OCI-LY1 (cell line): ENCODE measurements around the gene CA12.

Experiments used
- H2AFZ ChIP-seq: fragments of 200-600 bp; sonication (generic), shearing (Covaris generic); 2 replicates; pipeline ENCODE4 v1.6.0; 2014; ENCODE audit warnings: antibody characterized with exemption, mild to moderate bottlenecking, low read length
- H3F3A ChIP-seq: fragments of 200-600 bp; sonication (generic), shearing (Covaris generic); 2 replicates; pipeline ENCODE4 v1.6.0; 2014; ENCODE audit warnings: mild to moderate bottlenecking, antibody characterized with exemption, low read length, moderate library complexity; ENCODE audit not compliant: insufficient read depth
- H3K27ac ChIP-seq: fragments of 200-600 bp; sonication (generic); 2 replicates; pipeline ENCODE4 v1.5.1; 2014; ENCODE audit warnings: low read length, mixed run types, mild to moderate bottlenecking, low read depth; ENCODE audit not compliant: poor library complexity, severe bottlenecking
- H3K27me3 ChIP-seq: fragments of 200-600 bp; sonication (generic); 2 replicates; pipeline ENCODE4 v1.6.0; 2014; ENCODE audit warnings: antibody characterized with exemption, mild to moderate bottlenecking, low read length, moderate library complexity; ENCODE audit not compliant: insufficient read depth
- H3K36me3 ChIP-seq: fragments of 200-600 bp; sonication (generic); 2 replicates; pipeline ENCODE4 v1.6.1; 2014; ENCODE audit warnings: mild to moderate bottlenecking, antibody characterized with exemption, low read length, moderate library complexity, mixed read lengths; ENCODE audit not compliant: insufficient read depth
- H3K4me1 ChIP-seq: fragments of 200-600 bp; sonication (generic); 2 replicates; pipeline ENCODE4 v1.5.1; 2014; ENCODE audit warnings: mild to moderate bottlenecking, low read length, moderate library complexity; ENCODE audit not compliant: insufficient read depth, severe bottlenecking
- H3K4me2 ChIP-seq: fragments of 200-600 bp; sonication (generic), shearing (Covaris generic); 2 replicates; pipeline ENCODE4 v1.6.1; 2014; ENCODE audit warnings: low read length
- H3K4me3 ChIP-seq: fragments of 200-600 bp; sonication (generic); 2 replicates; pipeline ENCODE4 v1.5.1; 2014; ENCODE audit warnings: low read length, low read depth, mild to moderate bottlenecking, mixed read lengths; ENCODE audit not compliant: poor library complexity, severe bottlenecking
- H3K79me2 ChIP-seq: fragments of 200-600 bp; shearing (Covaris generic); 2 replicates; pipeline ENCODE4 v1.6.1; 2016; ENCODE audit warnings: mixed run types, low read length, mixed read lengths; ENCODE audit not compliant: insufficient read depth
- H3K9ac ChIP-seq: fragments of 200-600 bp; sonication (generic), shearing (Covaris generic); 2 replicates; pipeline ENCODE4 v1.6.1; 2014; ENCODE audit warnings: mild to moderate bottlenecking, low read length, mixed read lengths
- H3K9me2 ChIP-seq: fragments of 200-600 bp; sonication (generic), shearing (Covaris generic); 2 replicates; pipeline ENCODE4 v1.6.1; 2014; ENCODE audit warnings: low read depth, mild to moderate bottlenecking, low read length, mixed read lengths
- H3K9me3 ChIP-seq: fragments of 200-600 bp; shearing (Covaris generic); 2 replicates; pipeline ENCODE4 v1.6.1; 2014; ENCODE audit warnings: low read length, mixed read lengths
- H4K20me1 ChIP-seq: fragments of 200-600 bp; sonication (generic), shearing (Covaris generic); 2 replicates; pipeline ENCODE4 v1.6.0; 2016; ENCODE audit warnings: mild to moderate bottlenecking, low read length; ENCODE audit not compliant: insufficient read depth
- CTCF ChIP-seq: fragments of 200-600 bp; sonication (generic), shearing (Covaris generic); IDR thresholded peaks from 2 replicates; pipeline ENCODE4 v1.5.1; 2017; ENCODE audit warnings: mild to moderate bottlenecking, antibody characterized with exemption, low read length, moderate library complexity, mixed read lengths
- EZH2 ChIP-seq: fragments of 200-600 bp; sonication (generic), shearing (Covaris generic); IDR thresholded peaks from 2 replicates; pipeline ENCODE4 v1.8.0; 2017; ENCODE audit warnings: borderline replicate concordance, mixed run types, mild to moderate bottlenecking, antibody characterized with exemption, low read length, moderate library complexity, mixed read lengths

The CA12 gene

GRCh38 chr15:63381301-63382204 is at the start of gene CA12:
TSS of gene CA12 (minus strand) at chr15:63381846. CDS start at chr15:63381720, 126 bp downstream.
- Histone ChIP-seq H3F3A (no peaks in the 10 kb centered on the region), H4K20me1 (no peaks in the 10 kb centered on the region), H3K9me2 (no peaks in the 10 kb centered on the region), H3K27ac (no peak within 1 kb of the TSS), H3K27me3 (peaks cover 5% of the 10 kb centered on the region), H3K4me2 (no peak within 1 kb of the TSS), H3K9ac (no peak within 1 kb of the TSS), H3K36me3 (no peaks in the 10 kb centered on the region), H3K4me3 (no peak within 1 kb of the TSS), H3K79me2 (no peaks in the 10 kb centered on the region), H2AFZ (no peak within 1 kb of the TSS), H3K4me1 (no peaks in the 10 kb centered on the region), H3K9me3 (no peaks in the 10 kb centered on the region)
- no peak for TF ChIP-seq CTCF
- TF ChIP-seq EZH2: no peak

- no peaks in the 10 kb centered on the region for H3F3A ChIP-seq
- no peaks in the 10 kb centered on the region for H3K9me2 ChIP-seq
- H2AFZ ChIP-seq: no peak overlapping the region
- no peak overlapping the region for H3K4me3 ChIP-seq
- H4K20me1 ChIP-seq: no peaks in the 10 kb centered on the region
- no peaks in the 10 kb centered on the region; the same call in 1 of the 2 replicates for H3K36me3 ChIP-seq
- no peaks in the 10 kb centered on the region for H3K4me1 ChIP-seq
- H3K9me3 ChIP-seq: no peaks in the 10 kb centered on the region
- H3K27ac ChIP-seq: no peak overlapping the region
- H3K9ac ChIP-seq: no peak overlapping the region
- H3K79me2 ChIP-seq: no peaks in the 10 kb centered on the region
- H3K4me2 ChIP-seq: no peak overlapping the region
- no peak for TF ChIP-seq CTCF
- no peaks in the 10 kb centered on the region for H3K27me3 ChIP-seq
These were observed 49.3 kb upstream of the CA12 start for GRCh38 chr15:63430766-63431451.

- Histone ChIP-seq H3K27ac (no peak overlapping the region), H3K4me1 (no peaks in the 10 kb centered on the region), H3F3A (no peaks in the 10 kb centered on the region), H3K4me3 (no peak overlapping the region), H3K9me2 (no peaks in the 10 kb centered on the region), H3K36me3 (no peaks in the 10 kb centered on the region; the same call in 1 of the 2 replicates), H3K9ac (no peak overlapping the region), H3K9me3 (no peaks in the 10 kb centered on the region), H4K20me1 (no peaks in the 10 kb centered on the region), H3K27me3 (no peaks in the 10 kb centered on the region), H3K4me2 (no peak overlapping the region), H2AFZ (no peak overlapping the region), H3K79me2 (no peaks in the 10 kb centered on the region)
- TF ChIP-seq EZH2: no peak
- TF ChIP-seq CTCF: no peak
These were observed 44.9 kb upstream of the CA12 start for GRCh38 chr15:63426552-63426951.
